WERI-Rb-1 (cell line): ENCODE data around the gene GAST.
A peak's percentile ranks its signal among the peaks of the same experiment; 100 is the strongest.

Source experiments
- DNase-seq: peaks from one replicate; pipeline ENCODE4 v3.0.0-alpha.2; 2020
- H3K27ac ChIP-seq: fragments of 250-450 bp; sonication (Bioruptor Pico); 2 replicates; pipeline ENCODE4 v1.5.1; 2020; ENCODE audit warnings: mild to moderate bottlenecking, moderate library complexity
- H3K27me3 ChIP-seq: fragments of 250-450 bp; sonication (Bioruptor Pico); 2 replicates; pipeline ENCODE4 v1.5.1; 2021; ENCODE audit warnings: mild to moderate bottlenecking, low read depth, moderate library complexity; ENCODE audit not compliant: insufficient read depth, severe bottlenecking
- H3K36me3 ChIP-seq: fragments of 250-450 bp; sonication (Bioruptor Pico); 2 replicates; pipeline ENCODE4 v1.5.1; 2020; ENCODE audit warnings: mild to moderate bottlenecking, moderate library complexity
- H3K4me3 ChIP-seq: 2 replicates; pipeline ENCODE4 v1.5.1; 2011; ENCODE audit warnings: low read depth, mild to moderate bottlenecking, control low read depth, low read length
- H3K9me3 ChIP-seq: fragments of 250-450 bp; sonication (Bioruptor Pico); 2 replicates; pipeline ENCODE4 v1.5.1; 2021; ENCODE audit warnings: mild to moderate bottlenecking, moderate library complexity; ENCODE audit not compliant: severe bottlenecking
- TF ChIP-seq, protein P1 (sequence below): IDR thresholded peaks from 2 replicates; pipeline ENCODE4 v1.5.1; 2011; ENCODE audit warnings: low read depth, mild to moderate bottlenecking, control low read depth, inconsistent platforms, low read length

The GAST gene

DNA sequence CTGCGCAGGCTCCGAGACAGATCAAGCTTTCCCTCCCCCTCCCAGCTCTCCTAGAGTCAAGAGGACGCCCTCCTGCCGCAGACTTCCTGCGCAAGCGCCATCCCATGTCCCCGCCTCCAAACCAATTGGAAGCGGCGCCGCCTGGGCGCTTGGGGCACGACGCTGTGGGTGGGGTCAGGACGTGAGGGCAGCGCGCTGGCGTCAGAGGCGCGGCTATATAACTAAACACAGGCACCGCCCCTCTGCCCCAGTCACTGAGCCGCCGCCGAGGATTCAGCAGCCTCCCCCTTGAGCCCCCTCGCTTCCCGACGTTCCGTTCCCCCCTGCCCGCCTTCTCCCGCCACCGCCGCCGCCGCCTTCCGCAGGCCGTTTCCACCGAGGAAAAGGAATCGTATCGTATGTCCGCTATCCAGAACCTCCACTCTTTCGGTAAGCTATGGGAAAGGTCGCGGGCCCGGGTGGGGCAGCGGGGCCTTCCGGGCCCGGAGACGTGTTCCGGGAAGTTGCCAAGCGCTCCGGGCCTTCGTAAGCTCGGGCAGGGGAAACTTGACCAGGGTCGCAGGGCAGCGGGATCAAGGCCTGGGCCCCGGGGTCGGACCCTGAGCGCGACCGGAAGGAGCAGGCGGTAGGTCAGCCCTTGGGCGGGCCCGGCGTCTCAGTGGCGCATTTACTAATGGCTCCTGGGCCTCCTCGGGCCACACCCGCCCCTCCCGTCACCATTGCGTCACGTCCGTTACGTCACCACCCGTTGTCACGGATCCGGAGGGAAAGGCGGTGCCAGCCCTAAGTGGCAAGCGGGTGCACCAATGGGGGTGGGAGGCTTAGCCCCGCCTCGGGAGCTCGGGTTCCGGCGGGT lies 23.3 kb upstream of the GAST start, which contains the start of gene EIF1:
TSS of gene EIF1 (plus strand) at position 245 of the 856 bp plus-strand sequence. CDS start at position 399, 154 bp downstream.
- Histone ChIP-seq H3K27ac (peak within 1 kb of the TSS; percentile 99), H3K4me3 (peak within 1 kb of the TSS; percentile 92), H3K9me3 (peaks cover 16% of the 10 kb centered on the region), H3K27me3 (no peaks in the 10 kb centered on the region), H3K36me3 (peaks cover 50% of the 10 kb centered on the region)
- TF ChIP-seq, protein P1, sequence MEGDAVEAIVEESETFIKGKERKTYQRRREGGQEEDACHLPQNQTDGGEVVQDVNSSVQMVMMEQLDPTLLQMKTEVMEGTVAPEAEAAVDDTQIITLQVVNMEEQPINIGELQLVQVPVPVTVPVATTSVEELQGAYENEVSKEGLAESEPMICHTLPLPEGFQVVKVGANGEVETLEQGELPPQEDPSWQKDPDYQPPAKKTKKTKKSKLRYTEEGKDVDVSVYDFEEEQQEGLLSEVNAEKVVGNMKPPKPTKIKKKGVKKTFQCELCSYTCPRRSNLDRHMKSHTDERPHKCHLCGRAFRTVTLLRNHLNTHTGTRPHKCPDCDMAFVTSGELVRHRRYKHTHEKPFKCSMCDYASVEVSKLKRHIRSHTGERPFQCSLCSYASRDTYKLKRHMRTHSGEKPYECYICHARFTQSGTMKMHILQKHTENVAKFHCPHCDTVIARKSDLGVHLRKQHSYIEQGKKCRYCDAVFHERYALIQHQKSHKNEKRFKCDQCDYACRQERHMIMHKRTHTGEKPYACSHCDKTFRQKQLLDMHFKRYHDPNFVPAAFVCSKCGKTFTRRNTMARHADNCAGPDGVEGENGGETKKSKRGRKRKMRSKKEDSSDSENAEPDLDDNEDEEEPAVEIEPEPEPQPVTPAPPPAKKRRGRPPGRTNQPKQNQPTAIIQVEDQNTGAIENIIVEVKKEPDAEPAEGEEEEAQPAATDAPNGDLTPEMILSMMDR, result no peak
- DNase-seq, result peak; percentile 100

DNA sequence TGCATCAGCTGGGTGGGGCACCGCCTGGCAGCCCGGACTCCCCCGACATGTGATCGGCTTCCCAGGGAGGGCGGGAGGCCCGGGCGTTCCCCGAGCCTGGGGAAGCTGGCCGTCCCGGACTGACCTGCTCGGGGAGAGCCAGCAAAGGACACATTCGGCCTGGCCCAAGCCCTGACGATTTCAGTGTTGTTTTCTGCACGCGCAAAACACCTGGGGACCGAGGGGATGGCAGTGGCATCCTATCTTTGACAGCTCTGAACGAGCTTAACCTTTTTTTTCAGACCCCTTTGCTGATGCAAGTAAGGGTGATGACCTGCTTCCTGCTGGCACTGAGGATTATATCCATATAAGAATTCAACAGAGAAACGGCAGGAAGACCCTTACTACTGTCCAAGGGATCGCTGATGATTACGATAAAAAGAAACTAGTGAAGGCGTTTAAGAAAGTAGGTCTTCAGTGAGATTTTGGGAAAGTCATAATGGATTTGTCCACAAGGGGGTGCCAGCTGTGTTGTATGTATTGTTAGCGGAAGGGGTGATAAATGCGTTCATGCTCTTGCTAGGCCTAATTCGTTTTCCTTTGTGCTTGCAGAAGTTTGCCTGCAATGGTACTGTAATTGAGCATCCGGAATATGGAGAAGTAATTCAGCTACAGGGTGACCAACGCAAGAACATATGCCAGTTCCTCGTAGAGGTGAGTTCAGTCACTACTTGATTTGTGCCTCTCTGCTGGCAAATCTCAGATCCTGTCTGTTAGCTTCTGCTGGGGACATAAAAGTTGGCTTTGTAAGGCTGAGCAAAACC lies 22.4 kb upstream of the GAST start:
- H3K9me3 ChIP-seq, result peaks cover 16% of the 10 kb centered on the region
- TF ChIP-seq, protein P1, result peak; percentile 74
- H3K27ac ChIP-seq, result peak overlapping the region; percentile 99
- peaks cover 56% of the 10 kb centered on the region for H3K36me3 ChIP-seq
- H3K4me3 ChIP-seq, result peak overlapping the region; percentile 92
- no peaks in the 10 kb centered on the region for H3K27me3 ChIP-seq
- DNase-seq, result peak; percentile 74

- TF ChIP-seq, protein P1, result no peak
- H3K27me3 ChIP-seq, result no peaks in the 10 kb centered on the region
- peak overlapping the region; percentile 99 for H3K27ac ChIP-seq
- H3K9me3 ChIP-seq, result peaks cover 9% of the 10 kb centered on the region
- DNase-seq, result no peak
- H3K4me3 ChIP-seq, result no peak overlapping the region; the same call in 1 of the 2 replicates
- H3K36me3 ChIP-seq, result peaks cover 64% of the 10 kb centered on the region
Measured at GRCh38 chr17:41690497-41690896, 21.6 kb upstream of the GAST start.

DNA sequence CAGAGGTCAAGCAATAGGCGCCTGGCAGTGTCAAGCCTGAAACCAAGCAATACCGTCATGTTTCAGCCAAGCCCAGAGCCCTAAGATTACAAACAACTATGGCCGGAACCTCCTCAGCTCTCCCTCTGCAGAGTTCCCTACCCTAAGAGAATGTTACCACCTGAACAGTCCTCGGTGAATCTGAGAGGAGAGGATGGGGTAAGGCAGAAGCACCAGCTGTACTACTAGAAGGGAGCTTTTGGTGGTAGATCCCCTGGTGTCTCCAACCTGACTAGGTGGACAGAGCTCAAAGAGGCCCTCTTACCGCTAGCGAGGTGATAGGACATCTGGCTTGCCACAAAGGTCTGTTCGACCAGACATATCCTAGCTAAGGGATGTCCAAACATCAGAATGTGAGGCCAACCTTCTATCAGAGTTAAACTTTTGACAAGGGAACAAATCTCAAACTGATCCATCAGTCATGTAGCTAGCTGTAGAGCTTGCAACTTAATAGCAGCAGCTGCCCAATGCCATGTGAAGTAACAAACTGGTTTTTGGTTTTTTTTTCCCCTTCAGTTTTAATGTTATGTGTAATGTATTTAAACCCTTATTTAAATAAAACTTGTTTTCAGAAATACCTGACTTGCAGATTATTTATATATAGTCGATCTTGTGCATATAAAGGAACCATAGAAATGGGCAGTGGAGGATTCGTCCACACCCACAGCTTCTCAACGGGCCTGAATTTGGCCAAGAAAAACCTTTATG lies 20.9 kb upstream of the GAST start:
- H3K36me3 ChIP-seq, result peaks cover 64% of the 10 kb centered on the region
- TF ChIP-seq, protein P1, result no peak
- no peak overlapping the region for H3K4me3 ChIP-seq
- peaks cover 2% of the 10 kb centered on the region for H3K9me3 ChIP-seq
- DNase-seq, result no peak
- no peak overlapping the region for H3K27ac ChIP-seq
- H3K27me3 ChIP-seq, result no peaks in the 10 kb centered on the region

GRCh38 chr17:41692722-41693521 lies 19.2 kb upstream of the GAST start:
- DNase-seq, result no peak
- Histone ChIP-seq H3K27me3 (no peaks in the 10 kb centered on the region), H3K27ac (no peak overlapping the region), H3K36me3 (peaks cover 64% of the 10 kb centered on the region), H3K4me3 (no peak overlapping the region), H3K9me3 (no peaks in the 10 kb centered on the region)
- TF ChIP-seq, protein P1, result no peak
